Coronary artery (tissue), 2 donors: ENCODE results near the gene IL20.

ENCODE experiments used
- DNase-seq: peaks from one replicate; pipeline ENCODE4 v3.0.0-alpha.2; 2017; ENCODE audit warnings: low spot score
- H3K27ac ChIP-seq, 2 donors: fragments of 200-600 bp; sonication (generic); one replicate each; pipeline ENCODE4 v1.5.1; 2016 to 2019
- H3K4me3 ChIP-seq: fragments of 200-600 bp; sonication (generic); 2 replicates; pipeline ENCODE4 v1.5.1; 2016; ENCODE audit warnings: mild to moderate bottlenecking, moderate library complexity
- TF ChIP-seq, protein P1 (sequence below): fragments of 200-600 bp; sonication (generic); IDR thresholded peaks from one replicate; pipeline ENCODE4 v1.5.1; 2019; ENCODE audit warnings: antibody characterized with exemption

IL20 gene

DNA sequence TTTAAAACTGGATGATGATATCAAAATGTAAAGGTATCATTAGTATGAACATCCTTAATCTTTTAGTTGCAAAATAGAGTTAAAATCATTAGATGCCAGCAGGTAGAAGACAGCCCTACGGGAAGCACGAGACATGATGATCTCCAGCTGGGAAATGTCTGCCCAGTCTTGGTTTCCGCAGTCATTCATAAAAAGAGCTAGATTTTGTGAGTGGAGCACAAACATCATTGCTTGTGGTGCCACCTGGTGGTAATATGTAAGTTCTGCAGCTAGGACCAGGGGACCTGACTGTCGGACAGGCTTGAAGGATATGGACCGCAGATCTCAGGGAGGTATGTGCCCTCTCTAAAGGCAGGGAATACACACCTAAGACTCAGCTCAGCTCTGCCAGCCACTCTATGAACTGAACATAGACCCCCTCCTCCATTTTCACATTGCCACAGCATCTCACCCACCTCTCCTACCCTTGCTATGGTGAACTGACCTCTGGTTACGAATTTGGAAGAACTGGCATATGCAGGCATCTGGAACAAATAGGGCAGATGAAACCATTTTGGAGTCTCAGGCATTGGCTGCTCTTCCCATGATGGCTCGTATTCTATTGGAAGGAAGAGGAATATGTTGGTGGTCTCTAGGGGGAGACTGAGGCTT lies 47.1 kb downstream of the IL20 start:
- no peak for DNase-seq
- no peak overlapping the region for H3K27ac ChIP-seq
- H3K4me3 ChIP-seq, result no peak overlapping the region
- TF ChIP-seq, protein P1, sequence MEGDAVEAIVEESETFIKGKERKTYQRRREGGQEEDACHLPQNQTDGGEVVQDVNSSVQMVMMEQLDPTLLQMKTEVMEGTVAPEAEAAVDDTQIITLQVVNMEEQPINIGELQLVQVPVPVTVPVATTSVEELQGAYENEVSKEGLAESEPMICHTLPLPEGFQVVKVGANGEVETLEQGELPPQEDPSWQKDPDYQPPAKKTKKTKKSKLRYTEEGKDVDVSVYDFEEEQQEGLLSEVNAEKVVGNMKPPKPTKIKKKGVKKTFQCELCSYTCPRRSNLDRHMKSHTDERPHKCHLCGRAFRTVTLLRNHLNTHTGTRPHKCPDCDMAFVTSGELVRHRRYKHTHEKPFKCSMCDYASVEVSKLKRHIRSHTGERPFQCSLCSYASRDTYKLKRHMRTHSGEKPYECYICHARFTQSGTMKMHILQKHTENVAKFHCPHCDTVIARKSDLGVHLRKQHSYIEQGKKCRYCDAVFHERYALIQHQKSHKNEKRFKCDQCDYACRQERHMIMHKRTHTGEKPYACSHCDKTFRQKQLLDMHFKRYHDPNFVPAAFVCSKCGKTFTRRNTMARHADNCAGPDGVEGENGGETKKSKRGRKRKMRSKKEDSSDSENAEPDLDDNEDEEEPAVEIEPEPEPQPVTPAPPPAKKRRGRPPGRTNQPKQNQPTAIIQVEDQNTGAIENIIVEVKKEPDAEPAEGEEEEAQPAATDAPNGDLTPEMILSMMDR, result peak; percentile 68

GRCh38 chr1:206913766-206914537 lies 48.5 kb downstream of the IL20 start:
- DNase-seq, result no peak
- Histone ChIP-seq H3K4me3 (no peak overlapping the region), H3K27ac (no peak overlapping the region)
- TF ChIP-seq, protein P1, result no peak

DNA sequence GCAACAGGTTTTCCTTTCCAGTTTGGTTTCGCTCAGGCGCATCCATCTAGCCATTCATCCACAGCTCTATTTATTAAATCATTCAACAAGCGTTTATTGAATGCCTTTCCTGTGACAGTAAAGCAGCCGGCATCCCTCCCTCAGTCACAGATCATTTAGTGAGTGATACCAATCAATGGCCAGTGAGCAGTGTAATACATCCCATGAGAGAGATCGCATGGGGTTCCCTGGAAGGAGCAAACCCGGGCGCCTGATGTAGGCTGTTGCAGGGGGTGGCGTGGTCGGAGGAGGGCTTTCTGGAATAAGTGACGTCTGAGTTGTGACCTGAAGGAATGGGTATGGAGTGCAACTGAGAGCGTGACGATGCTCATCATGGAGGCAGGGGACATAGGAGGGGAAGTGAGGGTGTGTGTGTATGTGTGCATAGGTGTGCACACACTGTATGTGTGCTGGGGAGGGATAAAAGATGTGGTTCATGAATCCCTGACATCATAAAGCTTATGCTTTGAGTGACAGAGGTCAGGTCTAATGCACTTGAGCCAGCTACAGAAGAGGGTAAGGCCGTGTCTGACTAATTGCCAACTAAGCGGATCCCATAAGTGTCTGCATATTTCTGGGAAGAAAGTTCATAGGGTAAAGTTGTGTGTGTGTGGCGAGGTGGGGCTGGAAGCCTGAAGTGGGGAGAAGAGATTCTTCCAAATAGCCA lies 49.8 kb downstream of the IL20 start:
- no peak for DNase-seq
- TF ChIP-seq, protein P1, result no peak
- no peak overlapping the region for H3K4me3 ChIP-seq
- H3K27ac ChIP-seq, result no peak overlapping the region

DNA sequence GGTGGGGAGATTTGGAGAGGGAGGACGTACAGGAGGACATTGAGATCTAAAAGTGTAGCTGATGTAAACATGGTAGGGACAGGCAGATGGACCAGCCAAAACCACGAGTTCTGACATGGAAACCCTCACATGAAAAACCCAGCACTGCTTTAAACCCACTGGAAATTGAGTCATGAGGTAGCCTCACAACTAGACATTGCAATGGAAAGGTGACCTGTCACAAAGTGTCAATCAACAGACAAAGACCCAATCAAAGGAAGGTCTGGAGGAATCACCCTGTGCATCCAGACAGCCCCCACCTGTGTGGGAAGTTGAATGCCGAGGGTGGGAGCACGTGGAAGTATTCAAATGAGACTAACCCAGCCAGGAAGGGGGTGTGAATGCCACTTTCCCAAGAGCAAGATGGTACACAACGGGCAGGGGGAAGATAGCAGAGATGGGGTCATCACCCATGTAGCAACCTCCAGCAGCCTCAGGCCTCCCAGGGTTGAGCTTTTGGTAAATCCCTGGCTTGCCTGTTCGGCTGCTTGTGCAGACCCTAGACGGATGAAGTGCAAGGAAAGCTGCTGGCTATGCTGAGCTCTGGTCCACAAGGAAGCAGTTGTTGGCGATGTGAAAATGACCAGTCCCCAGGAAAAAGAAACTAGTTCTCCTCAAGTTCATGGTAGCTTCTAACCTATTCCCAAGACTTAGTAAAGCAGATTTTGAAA lies 50.7 kb downstream of the IL20 start:
- Histone ChIP-seq H3K4me3 (no peak overlapping the region), H3K27ac (no peak overlapping the region)
- DNase-seq, result no peak
- TF ChIP-seq, protein P1, result no peak

- Histone ChIP-seq H3K27ac (no peak overlapping the region), H3K4me3 (no peak overlapping the region)
- TF ChIP-seq, protein P1, result no peak
- no peak for DNase-seq
These were observed 52.7 kb downstream of the IL20 start for GRCh38 chr1:206918076-206918475.
